Measurements from ENCODE around the gene NMT1. TPM values are rescaled to one million over a fixed set of nuclear protein-coding genes. Genes with fewer than 3 reads are reported as not detected.

The NMT1 gene
- total RNA-seq (2016; rRNA removed; fragmentation: Illumina TruSeq; extraction: Trizol) (142 and 194 TPM in 2 replicates), polyA plus RNA-seq (2011; rRNA removed) (71.9 and 75.7 TPM in 2 replicates), polyA minus RNA-seq (2011; rRNA and poly(A)+ RNA removed; ENCODE audit: low replicate concordance) (63.5 and 95.4 TPM in 2 replicates), Bru-seq, nascent RNA (percentile 81 among the genes with signal in this experiment), BruChase-seq, experiment 1, labeled RNA remaining after a 6-hour chase (percentile 90 among the genes with signal in this experiment), BruChase-seq, experiment 2, labeled RNA remaining after a 2-hour chase (percentile 87 among the genes with signal in this experiment)
- 26.5 and 28.3 TPM in 2 replicates for total RNA-seq (2016; cell fraction: cytosol; rRNA removed; fragmentation: Illumina TruSeq; extraction: Trizol; ENCODE audit: low read depth)
- 140 and 195 TPM in 2 replicates for total RNA-seq (2016; cell fraction: insoluble cytoplasmic fraction; rRNA removed; fragmentation: Illumina TruSeq; extraction: Trizol)
- total RNA-seq (2016; cell fraction: membrane; rRNA removed; fragmentation: Illumina TruSeq; extraction: Trizol): 38.6 and 40.6 TPM in 2 replicates
- 107 and 123 TPM in 2 replicates for total RNA-seq (2016; cell fraction: nucleus; rRNA removed; fragmentation: Illumina TruSeq; extraction: Trizol)
- polyA plus RNA-seq (2011; cell fraction: cytosol; rRNA removed): 38.6 and 40.9 TPM in 2 replicates
- 44.4 and 51.3 TPM in 2 replicates for polyA plus RNA-seq (2011; cell fraction: nucleus; rRNA removed)
- 109 and 117 TPM in 2 replicates for polyA plus RNA-seq (2012)
- 13.3 and 16.4 TPM in 2 replicates for polyA plus RNA-seq (2016; cell fraction: cytosol; fragmentation: Illumina TruSeq; extraction: Trizol; ENCODE audit: low read depth)
- 189 and 216 TPM in 2 replicates for polyA plus RNA-seq (2016; cell fraction: insoluble cytoplasmic fraction; fragmentation: Illumina TruSeq; extraction: Trizol; ENCODE audit: low read depth)
- polyA plus RNA-seq (2016; cell fraction: membrane; fragmentation: Illumina TruSeq; extraction: Trizol; ENCODE audit: low read depth): 22.9 and 24.5 TPM in 2 replicates
- polyA plus RNA-seq (2016; cell fraction: nucleus; fragmentation: Illumina TruSeq; extraction: Trizol; ENCODE audit: insufficient read depth, low read depth): 111 and 125 TPM in 2 replicates
- polyA minus RNA-seq (2011; cell fraction: cytosol; rRNA and poly(A)+ RNA removed): 254 and 276 TPM in 2 replicates
- polyA minus RNA-seq (2011; cell fraction: nucleus; rRNA and poly(A)+ RNA removed): 44.7 and 70.7 TPM in 2 replicates
- long read RNA-seq, experiment 1, full-length matches to known transcripts: 43 of 61 reads
- long read RNA-seq, experiment 1, partial matches to known transcripts: 5 of 61 reads
- long read RNA-seq, experiment 1, other reads (novel, unspliced or antisense): 13 of 61 reads
- long read RNA-seq, experiment 2, partial matches to known transcripts: 41 of 250 reads
- long read RNA-seq, experiment 2, other reads (novel, unspliced or antisense): 205 of 250 reads

DNA sequence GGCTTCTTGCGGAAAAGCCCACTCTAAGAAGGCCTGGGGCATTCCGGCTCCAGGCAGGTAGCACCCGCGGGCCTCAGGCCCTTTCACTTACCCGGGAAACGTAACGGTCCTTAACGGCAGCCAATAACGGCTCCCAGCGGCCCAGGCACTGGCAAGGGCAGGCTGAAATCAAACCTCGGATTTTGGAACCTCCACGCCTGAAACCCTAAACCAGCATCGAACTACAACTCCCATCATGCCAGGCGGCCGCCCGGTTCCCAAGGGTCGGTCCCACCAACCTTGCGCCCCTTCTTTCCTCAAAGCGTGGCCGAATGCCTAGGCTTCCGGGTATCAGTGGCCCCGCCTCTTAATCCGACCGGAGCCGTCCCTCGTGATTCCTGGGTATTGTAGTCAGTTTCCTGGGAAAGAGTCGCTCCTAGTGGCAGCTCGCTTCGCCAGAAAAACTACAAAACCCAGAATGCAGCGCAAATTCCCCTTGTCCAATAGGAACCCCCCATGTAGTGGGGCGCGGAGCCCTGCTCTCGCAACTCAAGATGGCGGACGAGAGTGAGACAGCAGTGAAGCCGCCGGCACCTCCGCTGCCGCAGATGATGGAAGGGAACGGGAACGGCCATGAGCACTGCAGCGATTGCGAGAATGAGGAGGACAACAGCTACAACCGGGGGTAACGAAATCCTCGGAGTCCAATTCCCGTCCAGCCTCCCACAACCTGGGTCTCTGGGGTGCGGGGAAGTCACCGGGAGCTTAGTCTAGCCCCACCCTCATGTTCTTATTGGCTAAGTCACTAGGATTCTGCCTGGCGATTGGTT is at the start of gene NMT1:
NMT1 (plus strand) TSS at position 521 of the 809 bp plus-strand sequence; CDS start at position 534, 13 bp downstream.
- H3K9me3 ChIP-seq (ENCODE audit: low read length): no peaks in the 10 kb centered on the region
- BruUV-seq (replicated peaks): no TSS peak
- intact Hi-C loops (cut with micrococcal nuclease; ENCODE audit: unreplicated experiment): no loop called here
- peaks cover 3% of the 10 kb centered on the region; the same call in 1 of the 2 replicates for H4K20me1 ChIP-seq (ENCODE audit: insufficient read depth, low read length)
- under 1% methylated on average over 42 of the region's 50 CpGs for WGBS (ENCODE audit: low lambda C conversion rate)
- H3K27me3 ChIP-seq (ENCODE audit: control insufficient read depth in 1 of 2, insufficient read depth in 2 of 2, low read length in 2 of 2): no peaks in the 10 kb centered on the region; a peak in 1 of 5 replicates
- peak within 1 kb of the TSS; percentile 98 for H3K9ac ChIP-seq (ENCODE audit: insufficient read depth, low read depth, low read length)
- peaks cover 0 to 2% of the 10 kb centered on the region in 2 experiments; a peak in 2 of 5 replicates for H3K36me3 ChIP-seq (replicated peaks in 1 of 2; ENCODE audit: control insufficient read depth in 1 of 2, insufficient read depth in 2 of 2, low read length in 2 of 2)
- DNase-seq (ENCODE audit: low spot score) (peak; percentile 100), ATAC-seq (peak; percentile 95), FAIRE-seq (peak; percentile 88)
- H3K27ac ChIP-seq (ENCODE audit: extremely low read length, insufficient read depth, low read length): peak within 1 kb of the TSS; percentile 94
- H3K79me2 ChIP-seq (ENCODE audit: insufficient read depth, low read length): peaks cover 49% of the 10 kb centered on the region
- H2AFZ ChIP-seq (ENCODE audit: low read length): peak within 1 kb of the TSS; percentile 94
- peak within 1 kb of the TSS; percentile 91 for H3K4me2 ChIP-seq (ENCODE audit: low read depth, low read length)
- CTCF ChIA-PET (ENCODE audit: low intra/inter-chr PET ratio, low total read pairs): interaction anchor here (1.3 kb wide), 1 partner anchor 71 kb away, joined by 3 read pairs; the partner anchor contains the start of gene PLCD3
- H3K4me3 ChIP-seq (replicated peaks in 1 of 3; ENCODE audit: insufficient read depth in 1 of 3, low read depth in 2 of 3, low read length in 3 of 3): peak within 1 kb of the TSS; percentile 91 to 99 (median 97)
- in situ Hi-C loops (cut with HindIII; ENCODE audit: extremely low pct_ligation_motif_present, low pct_unique_long_range_greater_than_20kb): no loop called here
- POLR2A ChIA-PET: interaction anchor here (0.6 to 3.0 kb wide), 35 partner anchors 11 to 365 kb away, joined by 3 to 74 read pairs (median 5); partner anchors contain the start of genes ACBD4, DCAKD, EFTUD2 and HEXIM1
- peaks cover 48% of the 10 kb centered on the region for H3K4me1 ChIP-seq (ENCODE audit: insufficient read depth, low read length)
- TF ChIP-seq ZNF850 (CRISPR knock-in tag; conservative IDR thresholded peaks at IDR 0.05) (peak; percentile 87; the same call in 1 of the 2 replicates), ISL2 (CRISPR knock-in tag; IDR thresholded peaks at IDR 0.05) (peak; percentile 60), SAP130 (CRISPR knock-in tag; IDR thresholded peaks at IDR 0.05; ENCODE audit: low read depth) (peak; percentile 96), ZNF329 (CRISPR knock-in tag; IDR thresholded peaks at IDR 0.05; ENCODE audit: low read depth) (0 out of 2 replicates have a peak, but pooled peaks have one; percentile 43), ZHX1 (CRISPR knock-in tag; IDR thresholded peaks at IDR 0.05; ENCODE audit: low read depth) (peak; percentile 78; the same call in 1 of the 2 replicates), SRSF9 (IDR thresholded peaks at IDR 0.05; ENCODE audit: borderline replicate concordance, insufficient read depth, low read depth, low read length, poor library complexity, severe bottlenecking) (no peak), ZBTB7A (CRISPR knock-in tag; IDR thresholded peaks at IDR 0.05) (no peak), ZNF556 (CRISPR knock-in tag; IDR thresholded peaks at IDR 0.05; ENCODE audit: borderline replicate concordance) (peak; percentile 82; the same call in 1 of the 2 replicates), PPARG (CRISPR knock-in tag; conservative IDR thresholded peaks at IDR 0.05) (peak; percentile 36; the same call in 1 of the 2 replicates), ZNF296 (CRISPR knock-in tag; conservative IDR thresholded peaks at IDR 0.05) (no peak), ATF1 (CRISPR knock-in tag; IDR thresholded peaks at IDR 0.05) (peak; percentile 94)
- TF ChIP-seq, protein P1, sequence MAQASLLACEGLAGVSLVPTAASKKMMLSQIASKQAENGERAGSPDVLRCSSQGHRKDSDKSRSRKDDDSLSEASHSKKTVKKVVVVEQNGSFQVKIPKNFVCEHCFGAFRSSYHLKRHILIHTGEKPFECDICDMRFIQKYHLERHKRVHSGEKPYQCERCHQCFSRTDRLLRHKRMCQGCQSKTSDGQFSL (CRISPR knock-in tag; IDR thresholded peaks at IDR 0.05): 0 out of 2 replicates have a peak, but pooled peaks have one; percentile 45

Data from HepG2 (cell line).